Measurements from ENCODE around the gene CDH13.

Gene CDH13

GRCh38 chr16:83205896-83206295 is 579.1 kb downstream of the CDH13 start:
- DNase-seq: no peak

GRCh38 chr16:83206426-83206825 is 579.7 kb downstream of the CDH13 start:
- DNase-seq: no peak

- no peak for DNase-seq
These were observed 584.9 kb downstream of the CDH13 start for GRCh38 chr16:83211711-83212110.

- DNase-seq: no peak
These were observed 585.6 kb downstream of the CDH13 start for GRCh38 chr16:83212301-83212841.

GRCh38 chr16:83214671-83215070 is 587.9 kb downstream of the CDH13 start:
- DNase-seq: no peak

- no peak for DNase-seq
These were observed 588.7 kb downstream of the CDH13 start for GRCh38 chr16:83215406-83216001.

- no peak for DNase-seq
These were observed 592.5 kb downstream of the CDH13 start for GRCh38 chr16:83219285-83219684.

- no peak for DNase-seq
These were observed 593.3 kb downstream of the CDH13 start for GRCh38 chr16:83220066-83220465.

- DNase-seq: no peak
These were observed 597.9 kb downstream of the CDH13 start for GRCh38 chr16:83224642-83225041.

GRCh38 chr16:83227336-83227735 is 600.6 kb downstream of the CDH13 start:
- DNase-seq: no peak

- no peak for DNase-seq
These were observed 605.0 kb downstream of the CDH13 start for GRCh38 chr16:83231729-83232128.

GRCh38 chr16:83233153-83233552 is 606.4 kb downstream of the CDH13 start:
- no peak for DNase-seq

GRCh38 chr16:83238949-83239691 is 612.4 kb downstream of the CDH13 start:
- no peak for DNase-seq

GRCh38 chr16:83244057-83244456 is 617.3 kb downstream of the CDH13 start:
- DNase-seq: peak; percentile 62

- DNase-seq: no peak
These were observed 618.3 kb downstream of the CDH13 start for GRCh38 chr16:83245061-83245460.

- DNase-seq: no peak
These were observed 621.1 kb downstream of the CDH13 start for GRCh38 chr16:83247767-83248372.

GRCh38 chr16:83248735-83249463 is 622.1 kb downstream of the CDH13 start:
- no peak for DNase-seq

GRCh38 chr16:83253521-83253920 is 626.8 kb downstream of the CDH13 start:
- peak; percentile 24 for DNase-seq

- no peak for DNase-seq
These were observed 631.7 kb downstream of the CDH13 start for GRCh38 chr16:83258366-83258928.

- no peak for DNase-seq
These were observed 640.2 kb downstream of the CDH13 start for GRCh38 chr16:83266848-83267553.

- no peak for DNase-seq
These were observed 641.4 kb downstream of the CDH13 start for GRCh38 chr16:83268169-83268568.

GRCh38 chr16:83269048-83269447 is 642.3 kb downstream of the CDH13 start:
- no peak for DNase-seq

Measured in NCI-H1092 treated with DMSO at 0.1 percent for 48 hours (cell line).